ENCODE measurements around the gene WNT2.

GRCh38 chr7:117324960-117325359 lies 2.1 kb upstream of the WNT2 start:
- TF ChIP-seq POLR2AphosphoS5 (IDR thresholded peaks at IDR 0.05; ENCODE audit: borderline replicate concordance, low read depth, low read length) = no peak
- TF ChIP-seq EZH2 (IDR thresholded peaks at IDR 0.05) = no peak
- no peak for TF ChIP-seq FOXP2 (optimal IDR thresholded peaks at IDR 0.05; ENCODE audit: control extremely low read depth, extremely low read length, insufficient read depth)
